Endothelial cell of umbilical vein (primary cell): ENCODE measurements around the gene ERBB4. TPM values are rescaled to one million over a fixed set of nuclear protein-coding genes. Genes with fewer than 3 reads are reported as not detected.

Experiments
- BruUV-seq: library from RNA; stranded (reverse); fragments of 400-500 nt; replicated peaks from 2 replicates; lab custom pipeline; 2021; lab: Mats Ljungman, UMichigan
- CTCF ChIA-PET: fragments of 300-600, 350-600 bp; sonication (Branson Sonifier 250); formaldehyde crosslinking; loops from one replicate; lab custom pipeline; 2021; ENCODE audit warnings: antibody characterized with exemption, inconsistent platforms; lab: Charles Lee
- POLR2A ChIA-PET: fragments of 300-600, 350-600 bp; sonication (Branson Sonifier 250); formaldehyde crosslinking; loops from one replicate; lab custom pipeline; 2021; ENCODE audit warnings: antibody characterized with exemption, inconsistent platforms; lab: Charles Lee
- DNase-seq: peaks from one replicate; pipeline ENCODE4 v3.0.0-alpha.2; 2011; ENCODE audit warnings: low read depth, low spot score
- FAIRE-seq: peaks from 2 replicates; lab custom pipeline; 2011; peaks lifted over from hg19 to GRCh38; lab: Jason Lieb, UNC
- H2AFZ ChIP-seq: 2 replicates; pipeline ENCODE4 v1.6.0; 2012; ENCODE audit warnings: low read depth, low read length, control low read depth, inconsistent platforms
- H3K27ac ChIP-seq: 2 replicates; pipeline ENCODE4 v1.5.1; 2011; ENCODE audit warnings: low read depth, mild to moderate bottlenecking, control low read depth, low read length, moderate library complexity; ENCODE audit not compliant: insufficient read depth
- H3K27me3 ChIP-seq, 2 experiments: 2 replicates each; pipeline versions ENCODE4 v1.6.0 to v1.6.1; 2011; ENCODE audit warnings: low read length in 2 of 2, mixed read lengths in 1 of 2; ENCODE audit not compliant: control insufficient read depth in 2 of 2, insufficient read depth in 2 of 2
- H3K36me3 ChIP-seq, 2 experiments: 2 replicates in 1 of 2; 3 replicates in 1 of 2; pipeline ENCODE4 v1.5.1; 2011; ENCODE audit warnings: low read length in 2 of 2, mild to moderate bottlenecking in 1 of 2, moderate library complexity in 1 of 2; ENCODE audit not compliant: control insufficient read depth in 2 of 2, insufficient read depth in 2 of 2; ENCODE audit errors: extremely low read depth in 1 of 2
- H3K4me1 ChIP-seq: 3 replicates; pipeline ENCODE4 v1.5.1; 2011; ENCODE audit warnings: mild to moderate bottlenecking, low read length; ENCODE audit not compliant: control insufficient read depth, insufficient read depth; ENCODE audit errors: extremely low read depth
- H3K4me2 ChIP-seq: 2 replicates; pipeline ENCODE4 v1.6.1; 2011; ENCODE audit warnings: low read length, control low read depth, mixed read lengths; ENCODE audit not compliant: insufficient read depth
- H3K4me3 ChIP-seq, 3 experiments: fragments of 200-600 bp in 1 of 3; sonication (generic), shearing (Covaris generic) in 1 of 3; replicated peaks in 1 of 3; 2 replicates each; pipeline ENCODE4 v1.5.1; 2011 to 2016; ENCODE audit warnings: control low read depth in 3 of 3, low read length in 3 of 3, mild to moderate bottlenecking in 2 of 3, inconsistent platforms in 1 of 3, low read depth in 1 of 3, moderate library complexity in 1 of 3; ENCODE audit not compliant: insufficient read depth in 1 of 3
- H3K79me2 ChIP-seq: 2 replicates; pipeline ENCODE4 v1.6.0; 2012; ENCODE audit warnings: low read length, inconsistent platforms; ENCODE audit not compliant: control insufficient read depth, insufficient read depth
- H3K9ac ChIP-seq: replicated peaks from 2 replicates; pipeline ENCODE3; 2011; ENCODE audit warnings: low read length, control low read depth; ENCODE audit not compliant: insufficient read depth; ENCODE audit errors: extremely low read depth
- H3K9me1 ChIP-seq: replicated peaks from 3 replicates; pipeline ENCODE4 v1.6.0; 2011; ENCODE audit warnings: mild to moderate bottlenecking, low read length; ENCODE audit not compliant: control insufficient read depth, insufficient read depth; ENCODE audit errors: extremely low read depth
- H3K9me3 ChIP-seq: replicated peaks from 2 replicates; pipeline ENCODE4 v1.5.1; 2012; ENCODE audit warnings: low read length, inconsistent platforms; ENCODE audit not compliant: control insufficient read depth, insufficient read depth
- H4K20me1 ChIP-seq: replicated peaks from 2 replicates; pipeline ENCODE3; 2011; ENCODE audit warnings: mild to moderate bottlenecking, low read length; ENCODE audit not compliant: control insufficient read depth, insufficient read depth; ENCODE audit errors: extremely low read depth
- CTCF ChIP-seq, 2 donors: IDR thresholded peaks; 1 replicate in 1 of 2; 2 replicates in 1 of 2; pipeline ENCODE4 v1.5.1; 2011; ENCODE audit warnings: low read length in 2 of 2, mild to moderate bottlenecking in 2 of 2, moderate library complexity in 2 of 2, control low read depth in 1 of 2, inconsistent platforms in 1 of 2, low read depth in 1 of 2; ENCODE audit not compliant: insufficient read depth in 1 of 2; ENCODE audit errors: extremely low read depth in 1 of 2
- EZH2 ChIP-seq: IDR thresholded peaks from 2 replicates; pipeline ENCODE4 v1.6.1; 2012; ENCODE audit warnings: borderline replicate concordance, low read depth, mild to moderate bottlenecking, moderate library complexity, low read length, inconsistent platforms; ENCODE audit not compliant: severe bottlenecking
- FOS ChIP-seq: IDR thresholded peaks from 2 replicates; pipeline ENCODE4 v1.6.1; 2011; ENCODE audit warnings: mild to moderate bottlenecking, low read length, moderate library complexity, borderline replicate concordance; ENCODE audit not compliant: insufficient read depth
- JUN ChIP-seq: IDR thresholded peaks from 2 replicates; pipeline ENCODE4 v1.6.1; 2011; ENCODE audit warnings: borderline replicate concordance, low read depth; ENCODE audit not compliant: insufficient read length, insufficient read depth
- MYC ChIP-seq: IDR thresholded peaks from one replicate; pipeline ENCODE4 v1.6.1; 2011; ENCODE audit warnings: mild to moderate bottlenecking, low read depth, low read length
- dilution Hi-C: fragments of 300-500 bp; cut with MboI; formaldehyde crosslinking; loops from one replicate; pipeline ENCODE4 v1.15.0; 2019; ENCODE audit warnings: low sequenced_read_pairs; ENCODE audit not compliant: extremely low pct_ligation_motif_present
- intact Hi-C: fragments of 100-400 bp; cut with micrococcal nuclease; formaldehyde crosslinking; loops from one replicate; pipeline ENCODE4 v1.10.0; 2022
- polyA plus RNA-seq, 4 experiments: library from polyadenylated mRNA; depleted of rRNA in 3 of 4; stranded (reverse) in 3 of 4; unstranded in 1 of 4; fragments of >200 nt; gene quantifications; 2 replicates each; pipeline versions ENCODE4 v1.2.1 to v1.2.3, GENCODE V29; 2011 to 2012; ENCODE audit warnings: missing spikeins in 1 of 4
- total RNA-seq: library from RNA; stranded (reverse); gene quantifications from 2 replicates; pipeline ENCODE4 v1.2.3, GENCODE V29; 2021
- TF ChIP-seq, protein P1 (sequence below): IDR thresholded peaks from 2 replicates; pipeline ENCODE4 v1.6.1; 2011; ENCODE audit not compliant: insufficient read depth, insufficient read length

ERBB4 gene
- total and polyA plus RNA-seq, 2 donors (not counting 3 experiments of a cell fraction or from before 2014, with no cell fraction given), result 0.01 to 0.27 TPM

GRCh38 chr2:212314680-212315079, 223.9 kb downstream of the ERBB4 start:
- no TSS peak for BruUV-seq
- H3K4me1 ChIP-seq, result no peaks in the 10 kb centered on the region
- no peak overlapping the region for H2AFZ ChIP-seq
- H3K4me2 ChIP-seq, result no peak overlapping the region
- dilution Hi-C loops, result no loop called here
- ChIA-PET POLR2A (no interaction called here), CTCF (interaction anchor here (1.1 to 1.3 kb wide), 2 partner anchors 12 to 859 kb away, joined by 3 read pairs; no protein-coding TSS in a partner anchor)
- no peaks in the 10 kb centered on the region for H3K27me3 ChIP-seq
- H3K9me1 ChIP-seq, result no peaks in the 10 kb centered on the region
- no peaks in the 10 kb centered on the region for H3K36me3 ChIP-seq
- H3K4me3 ChIP-seq, result no peak overlapping the region
- FAIRE-seq (no peak), DNase-seq (no peak)
- H3K27ac ChIP-seq, result no peak overlapping the region
- H3K79me2 ChIP-seq, result no peaks in the 10 kb centered on the region
- H4K20me1 ChIP-seq, result no peaks in the 10 kb centered on the region
- TF ChIP-seq CTCF (IDR thresholded peaks at IDR 0.05; ENCODE audit: extremely low read depth in 1 of 2, insufficient read depth in 1 of 2, low read depth in 1 of 2, low read length in 2 of 2) (no peak), EZH2 (no peak), FOS (no peak), MYC (no peak), JUN (no peak)
- TF ChIP-seq, protein P1, sequence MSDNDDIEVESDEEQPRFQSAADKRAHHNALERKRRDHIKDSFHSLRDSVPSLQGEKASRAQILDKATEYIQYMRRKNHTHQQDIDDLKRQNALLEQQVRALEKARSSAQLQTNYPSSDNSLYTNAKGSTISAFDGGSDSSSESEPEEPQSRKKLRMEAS, result no peak
- no peaks in the 10 kb centered on the region for H3K9me3 ChIP-seq
- no peak overlapping the region for H3K9ac ChIP-seq
- intact Hi-C loops, result no loop called here
